Choroid plexus epithelial cell (primary cell): Measurements from ENCODE around the gene CYB561D2.

Source experiments
- DNase-seq: peaks from one replicate; pipeline ENCODE4 v3.0.0-alpha.2; 2010; ENCODE audit warnings: low read depth
- H3K4me3 ChIP-seq: 2 replicates; pipeline ENCODE4 v1.5.1; 2011; ENCODE audit warnings: low read depth, mild to moderate bottlenecking, control low read depth, low read length, moderate library complexity
- CTCF ChIP-seq: conservative IDR thresholded peaks from 2 replicates; pipeline ENCODE4 v1.5.1; 2011; ENCODE audit warnings: low read depth, mild to moderate bottlenecking, control low read depth, inconsistent platforms, low read length, moderate library complexity

The CYB561D2 gene

GRCh38 chr3:50352781-50353180 is 2.1 kb downstream of the CYB561D2 start:
- DNase-seq = peak; percentile 48
- no peak overlapping the region for H3K4me3 ChIP-seq
- TF ChIP-seq CTCF = peak; percentile 57

GRCh38 chr3:50353245-50354004 is 2.8 kb downstream of the CYB561D2 start:
- no peak for DNase-seq
- TF ChIP-seq CTCF = no peak
- no peak overlapping the region for H3K4me3 ChIP-seq

GRCh38 chr3:50354186-50354764 is 3.6 kb downstream of the CYB561D2 start:
- no peak overlapping the region for H3K4me3 ChIP-seq
- TF ChIP-seq CTCF = no peak
- no peak for DNase-seq

GRCh38 chr3:50354850-50355249 is 4.2 kb downstream of the CYB561D2 start:
- no peak for TF ChIP-seq CTCF
- H3K4me3 ChIP-seq = no peak overlapping the region
- DNase-seq = no peak

- no peak for DNase-seq
- TF ChIP-seq CTCF = peak; percentile 16
- H3K4me3 ChIP-seq = peak overlapping the region; percentile 99
These were observed 5.3 kb downstream of the CYB561D2 start for GRCh38 chr3:50355829-50356552.

- no peak for DNase-seq
- TF ChIP-seq CTCF = no peak
- peak overlapping the region; percentile 99 for H3K4me3 ChIP-seq
These were observed 5.9 kb downstream of the CYB561D2 start for GRCh38 chr3:50356553-50356952.
